ENCODE results near the gene RUNX1.

DNA sequence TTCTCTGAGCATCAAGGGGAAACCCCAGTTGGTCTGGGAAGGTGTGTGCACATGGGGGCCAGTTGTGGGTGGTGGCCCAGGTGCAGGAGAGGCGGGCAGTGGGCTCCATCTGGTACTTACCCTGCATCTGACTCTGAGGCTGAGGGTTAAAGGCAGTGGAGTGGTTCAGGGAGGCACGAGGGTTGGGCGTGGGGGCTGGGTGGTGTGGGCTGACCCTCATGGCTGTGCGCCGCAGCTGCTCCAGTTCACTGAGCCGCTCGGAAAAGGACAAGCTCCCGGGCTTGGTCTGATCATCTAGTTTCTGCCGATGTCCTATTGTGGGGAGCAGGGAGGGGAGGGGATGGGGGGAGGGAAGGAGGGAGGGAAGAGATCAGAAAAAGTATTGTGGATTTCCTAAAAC lies 214.8 kb downstream of the RUNX1 start:
- TF ChIP-seq, protein P1, sequence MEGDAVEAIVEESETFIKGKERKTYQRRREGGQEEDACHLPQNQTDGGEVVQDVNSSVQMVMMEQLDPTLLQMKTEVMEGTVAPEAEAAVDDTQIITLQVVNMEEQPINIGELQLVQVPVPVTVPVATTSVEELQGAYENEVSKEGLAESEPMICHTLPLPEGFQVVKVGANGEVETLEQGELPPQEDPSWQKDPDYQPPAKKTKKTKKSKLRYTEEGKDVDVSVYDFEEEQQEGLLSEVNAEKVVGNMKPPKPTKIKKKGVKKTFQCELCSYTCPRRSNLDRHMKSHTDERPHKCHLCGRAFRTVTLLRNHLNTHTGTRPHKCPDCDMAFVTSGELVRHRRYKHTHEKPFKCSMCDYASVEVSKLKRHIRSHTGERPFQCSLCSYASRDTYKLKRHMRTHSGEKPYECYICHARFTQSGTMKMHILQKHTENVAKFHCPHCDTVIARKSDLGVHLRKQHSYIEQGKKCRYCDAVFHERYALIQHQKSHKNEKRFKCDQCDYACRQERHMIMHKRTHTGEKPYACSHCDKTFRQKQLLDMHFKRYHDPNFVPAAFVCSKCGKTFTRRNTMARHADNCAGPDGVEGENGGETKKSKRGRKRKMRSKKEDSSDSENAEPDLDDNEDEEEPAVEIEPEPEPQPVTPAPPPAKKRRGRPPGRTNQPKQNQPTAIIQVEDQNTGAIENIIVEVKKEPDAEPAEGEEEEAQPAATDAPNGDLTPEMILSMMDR (IDR thresholded peaks at IDR 0.05; ENCODE audit: extremely low read depth in 1 of 2, insufficient read depth in 1 of 2, low read depth in 1 of 2, low read length in 2 of 2) = no peak
- TF ChIP-seq EZH2 (IDR thresholded peaks at IDR 0.05; ENCODE audit: borderline replicate concordance, low read depth, low read length, severe bottlenecking) = no peak
- no peak for TF ChIP-seq POLR2A (IDR thresholded peaks at IDR 0.05; ENCODE audit: low read depth, low read length)

All from endothelial cell of umbilical vein (primary cell).